ENCODE data around the gene PPP2R3A. TPM values are rescaled to one million over a fixed set of nuclear protein-coding genes. Genes with fewer than 3 reads are reported as not detected.

PPP2R3A gene
- polyA plus RNA-seq, 1 experiment, result 7.4 TPM

DNA sequence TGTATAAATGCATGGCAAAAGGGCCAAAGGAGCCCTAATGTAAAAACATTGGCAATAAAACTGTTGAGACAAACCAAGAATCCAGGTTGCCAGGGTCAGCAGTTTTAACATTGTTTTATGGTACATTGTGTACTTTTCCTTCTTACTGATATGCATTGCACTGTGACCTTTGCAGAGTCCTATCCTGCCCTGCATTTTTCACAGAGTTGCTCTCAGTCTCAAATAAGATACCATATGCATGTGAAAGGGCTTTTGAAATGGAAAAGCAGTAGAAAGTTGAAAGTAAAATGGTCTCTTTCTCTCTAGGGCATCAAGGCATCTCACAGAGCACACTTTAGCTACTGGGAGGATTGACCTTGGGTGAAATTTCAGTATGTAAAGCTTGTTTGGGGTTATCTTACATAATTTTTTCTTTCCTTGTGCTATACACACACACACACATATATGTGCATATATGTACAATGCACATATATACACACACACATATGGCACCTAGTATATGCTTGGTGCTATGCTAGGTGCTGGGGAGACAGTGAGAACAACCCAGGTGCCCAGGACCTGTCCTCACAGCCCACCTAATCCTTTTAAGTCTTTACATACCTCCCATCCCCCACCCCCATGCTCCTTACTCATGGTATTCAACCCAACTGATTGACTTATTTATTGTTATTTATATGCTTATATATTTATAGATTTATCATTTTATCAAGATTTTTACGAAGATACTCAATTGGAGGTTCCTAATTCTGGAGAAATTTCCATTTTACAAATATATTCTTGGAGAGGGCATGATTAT, 1.2 kb upstream of the PPP2R3A start:
- Histone ChIP-seq H3K4me3 (ENCODE audit: low read depth, low read length) (no peak overlapping the region), H3K36me3 (ENCODE audit: control insufficient read depth, insufficient read depth, low read length) (no peaks in the 10 kb centered on the region), H3K27me3 (ENCODE audit: control insufficient read depth, insufficient read depth, low read length) (no peaks in the 10 kb centered on the region)
- ChIA-PET CTCF (interaction anchor here (0.6 kb wide), 1 partner anchor 79 kb away, joined by 3 read pairs; no protein-coding TSS in a partner anchor), POLR2A (no interaction called here)
- DNase-seq (ENCODE audit: low read depth), result no peak
- TF ChIP-seq, protein P1, sequence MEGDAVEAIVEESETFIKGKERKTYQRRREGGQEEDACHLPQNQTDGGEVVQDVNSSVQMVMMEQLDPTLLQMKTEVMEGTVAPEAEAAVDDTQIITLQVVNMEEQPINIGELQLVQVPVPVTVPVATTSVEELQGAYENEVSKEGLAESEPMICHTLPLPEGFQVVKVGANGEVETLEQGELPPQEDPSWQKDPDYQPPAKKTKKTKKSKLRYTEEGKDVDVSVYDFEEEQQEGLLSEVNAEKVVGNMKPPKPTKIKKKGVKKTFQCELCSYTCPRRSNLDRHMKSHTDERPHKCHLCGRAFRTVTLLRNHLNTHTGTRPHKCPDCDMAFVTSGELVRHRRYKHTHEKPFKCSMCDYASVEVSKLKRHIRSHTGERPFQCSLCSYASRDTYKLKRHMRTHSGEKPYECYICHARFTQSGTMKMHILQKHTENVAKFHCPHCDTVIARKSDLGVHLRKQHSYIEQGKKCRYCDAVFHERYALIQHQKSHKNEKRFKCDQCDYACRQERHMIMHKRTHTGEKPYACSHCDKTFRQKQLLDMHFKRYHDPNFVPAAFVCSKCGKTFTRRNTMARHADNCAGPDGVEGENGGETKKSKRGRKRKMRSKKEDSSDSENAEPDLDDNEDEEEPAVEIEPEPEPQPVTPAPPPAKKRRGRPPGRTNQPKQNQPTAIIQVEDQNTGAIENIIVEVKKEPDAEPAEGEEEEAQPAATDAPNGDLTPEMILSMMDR (IDR thresholded peaks at IDR 0.05; ENCODE audit: insufficient read depth, low read depth, low read length), result no peak

DNA sequence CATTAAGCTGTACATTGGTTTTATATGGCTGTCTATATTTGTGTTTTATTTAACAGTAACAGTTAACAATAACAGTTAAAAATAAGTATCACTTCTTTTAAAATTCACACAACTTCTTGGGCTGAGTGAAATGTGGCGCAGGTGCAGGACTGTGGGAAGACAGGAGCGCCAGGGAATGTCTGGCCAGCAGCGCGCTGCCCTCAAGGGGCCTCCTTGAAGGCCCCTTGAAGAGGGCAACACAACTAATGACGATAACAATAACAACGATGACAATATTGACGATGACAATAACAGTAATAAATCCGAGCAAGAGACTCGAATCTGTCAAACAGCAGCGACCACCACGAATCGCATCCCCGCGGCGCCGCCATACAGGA, 411 bp upstream of the PPP2R3A start:
- DNase-seq (ENCODE audit: low read depth), result no peak
- Histone ChIP-seq H3K4me3 (ENCODE audit: low read depth, low read length) (peak overlapping the region; percentile 60), H3K27me3 (ENCODE audit: control insufficient read depth, insufficient read depth, low read length) (no peaks in the 10 kb centered on the region), H3K36me3 (ENCODE audit: control insufficient read depth, insufficient read depth, low read length) (no peaks in the 10 kb centered on the region)
- TF ChIP-seq, protein P1 (IDR thresholded peaks at IDR 0.05; ENCODE audit: insufficient read depth, low read depth, low read length), result no peak
- ChIA-PET CTCF (interaction anchor here (0.6 kb wide), 1 partner anchor 79 kb away, joined by 3 read pairs; no protein-coding TSS in a partner anchor), POLR2A (interaction anchor here (1.1 kb wide), 1 partner anchor 45 kb away, joined by 10 read pairs; no protein-coding TSS in a partner anchor)

DNA sequence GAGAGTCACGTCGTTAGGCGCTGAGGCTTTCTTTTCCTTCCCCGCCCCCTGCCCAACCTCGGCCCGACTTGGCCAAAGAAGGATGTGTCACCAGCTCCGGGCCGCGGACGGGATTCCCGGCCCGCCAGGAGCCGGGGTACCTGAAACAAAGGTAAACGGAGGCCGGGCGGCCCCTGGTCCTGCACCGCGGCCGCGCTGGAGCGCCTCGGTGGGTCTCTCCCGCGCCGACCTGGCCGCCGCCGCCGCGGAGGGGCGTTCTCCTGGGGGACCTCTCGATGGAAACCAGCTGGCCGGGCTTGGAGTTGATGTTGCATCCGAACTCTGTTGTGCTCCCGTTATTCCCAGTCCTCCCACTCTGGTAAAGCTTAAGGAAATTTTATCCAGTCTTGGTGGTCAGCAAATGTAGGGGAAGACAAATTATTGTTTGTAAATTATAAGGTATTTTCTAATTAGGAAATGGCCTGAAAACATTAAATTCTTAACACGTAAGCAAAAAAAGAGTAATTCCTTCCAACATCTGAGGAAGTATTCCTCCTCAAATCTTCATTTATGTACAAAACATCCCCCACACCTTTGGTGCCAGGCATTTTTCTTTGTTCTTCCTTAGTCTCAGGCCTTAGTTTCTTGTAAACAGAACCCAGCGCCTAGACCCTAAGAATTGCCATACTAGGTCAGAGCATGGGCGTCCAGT, 888 bp downstream of the PPP2R3A start:
- TF ChIP-seq, protein P1 (IDR thresholded peaks at IDR 0.05; ENCODE audit: insufficient read depth, low read depth, low read length), result no peak
- Histone ChIP-seq H3K36me3 (ENCODE audit: control insufficient read depth, insufficient read depth, low read length) (no peaks in the 10 kb centered on the region), H3K4me3 (ENCODE audit: low read depth, low read length) (peak overlapping the region; percentile 60), H3K27me3 (ENCODE audit: control insufficient read depth, insufficient read depth, low read length) (no peaks in the 10 kb centered on the region)
- ChIA-PET CTCF (interaction anchor here (0.6 to 1.6 kb wide), 4 partner anchors 15 to 98 kb away, joined by 3 to 9 read pairs (median 4); no protein-coding TSS in a partner anchor), POLR2A (interaction anchor here (1.1 kb wide), 1 partner anchor 44 kb away, joined by 10 read pairs; no protein-coding TSS in a partner anchor)
- DNase-seq (ENCODE audit: low read depth), result no peak

DNA sequence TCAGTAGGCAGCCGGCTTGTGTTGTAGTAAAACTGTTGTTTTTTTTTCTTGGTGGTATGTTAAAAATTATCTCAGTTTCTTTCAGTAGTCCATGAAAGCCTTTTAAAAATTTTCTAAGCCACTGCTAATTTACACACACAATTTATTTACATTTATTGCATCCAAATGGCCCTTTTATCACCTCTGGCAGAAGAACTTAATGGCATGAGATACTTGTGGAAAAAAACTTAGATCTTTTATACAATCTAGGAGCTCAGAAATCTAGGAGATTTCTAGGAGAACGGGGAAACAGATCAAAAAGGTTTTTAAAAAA, 1.4 kb downstream of the PPP2R3A start:
- Histone ChIP-seq H3K27me3 (ENCODE audit: control insufficient read depth, insufficient read depth, low read length) (no peaks in the 10 kb centered on the region), H3K4me3 (ENCODE audit: low read depth, low read length) (peak overlapping the region; percentile 60), H3K36me3 (ENCODE audit: control insufficient read depth, insufficient read depth, low read length) (no peaks in the 10 kb centered on the region)
- CTCF ChIA-PET, result interaction anchor here (0.9 to 1.6 kb wide), 4 partner anchors 14 to 76 kb away, joined by 3 to 9 read pairs (median 4); no protein-coding TSS in a partner anchor
- POLR2A ChIA-PET, result no interaction called here
- no peak for DNase-seq (ENCODE audit: low read depth)
- TF ChIP-seq, protein P1 (IDR thresholded peaks at IDR 0.05; ENCODE audit: insufficient read depth, low read depth, low read length), result no peak

DNA sequence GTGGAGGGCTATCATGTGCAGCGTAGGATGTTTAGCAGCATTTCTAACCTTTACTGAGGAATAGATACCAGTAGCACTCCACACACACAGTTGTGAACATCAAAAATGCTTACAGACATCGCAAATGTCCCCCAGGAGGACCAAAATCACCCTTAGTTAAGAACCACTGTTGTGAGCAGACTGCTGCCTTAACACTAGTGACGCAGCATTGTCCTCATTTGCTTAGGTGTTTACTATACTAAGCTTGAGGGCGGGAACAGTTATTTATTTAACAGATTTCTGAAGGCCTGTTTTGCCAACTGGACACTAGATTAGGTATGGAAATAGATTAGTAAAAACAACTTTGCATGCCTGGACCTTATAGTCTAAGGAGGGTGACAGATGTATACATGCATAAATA, 2.3 kb downstream of the PPP2R3A start:
- Histone ChIP-seq H3K36me3 (ENCODE audit: control insufficient read depth, insufficient read depth, low read length) (no peaks in the 10 kb centered on the region), H3K4me3 (ENCODE audit: low read depth, low read length) (no peak overlapping the region), H3K27me3 (ENCODE audit: control insufficient read depth, insufficient read depth, low read length) (no peaks in the 10 kb centered on the region)
- DNase-seq (ENCODE audit: low read depth), result no peak
- CTCF ChIA-PET, result interaction anchor here (0.8 to 2.0 kb wide), 5 partner anchors 31 to 75 kb away, joined by 3 to 4 read pairs (median 3); no protein-coding TSS in a partner anchor
- POLR2A ChIA-PET, result interaction anchor here (0.6 kb wide), 1 partner anchor 519 kb away, joined by 9 read pairs; no protein-coding TSS in a partner anchor
- TF ChIP-seq, protein P1 (IDR thresholded peaks at IDR 0.05; ENCODE audit: insufficient read depth, low read depth, low read length), result no peak

Measured in BJ (cell line).